Measurements from ENCODE around the gene TRIOBP.

DNA sequence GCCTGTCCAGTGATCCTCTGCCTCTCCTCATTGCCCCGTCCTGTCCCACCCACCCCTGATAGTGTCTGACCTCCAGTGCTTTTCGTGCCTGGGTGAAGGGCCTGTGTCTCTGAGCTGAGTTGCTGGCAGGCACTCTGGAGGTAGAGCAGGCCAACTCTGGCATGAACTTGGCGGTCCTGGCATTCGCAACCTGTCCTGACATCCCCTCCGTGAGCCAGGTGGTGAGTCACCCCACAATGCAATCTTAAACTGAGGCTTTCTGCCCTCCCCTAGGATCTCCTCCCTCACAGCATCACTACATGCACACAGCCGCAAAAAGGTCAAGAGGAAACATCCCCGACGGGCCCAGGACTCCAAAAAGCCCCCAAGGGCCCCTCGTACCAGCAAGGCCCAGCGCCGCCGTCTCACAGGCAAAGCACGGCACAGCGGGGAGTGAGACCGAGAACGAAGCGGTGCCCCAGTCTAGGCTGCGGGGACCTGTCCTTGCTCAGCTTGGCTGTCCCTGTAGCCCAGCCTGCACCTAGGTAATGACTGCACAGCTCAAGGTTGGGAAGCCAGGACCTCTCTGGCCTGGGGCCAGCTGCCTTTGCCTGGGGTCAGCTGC lies 5.8 kb upstream of the TRIOBP start:
- TF ChIP-seq, protein P1, sequence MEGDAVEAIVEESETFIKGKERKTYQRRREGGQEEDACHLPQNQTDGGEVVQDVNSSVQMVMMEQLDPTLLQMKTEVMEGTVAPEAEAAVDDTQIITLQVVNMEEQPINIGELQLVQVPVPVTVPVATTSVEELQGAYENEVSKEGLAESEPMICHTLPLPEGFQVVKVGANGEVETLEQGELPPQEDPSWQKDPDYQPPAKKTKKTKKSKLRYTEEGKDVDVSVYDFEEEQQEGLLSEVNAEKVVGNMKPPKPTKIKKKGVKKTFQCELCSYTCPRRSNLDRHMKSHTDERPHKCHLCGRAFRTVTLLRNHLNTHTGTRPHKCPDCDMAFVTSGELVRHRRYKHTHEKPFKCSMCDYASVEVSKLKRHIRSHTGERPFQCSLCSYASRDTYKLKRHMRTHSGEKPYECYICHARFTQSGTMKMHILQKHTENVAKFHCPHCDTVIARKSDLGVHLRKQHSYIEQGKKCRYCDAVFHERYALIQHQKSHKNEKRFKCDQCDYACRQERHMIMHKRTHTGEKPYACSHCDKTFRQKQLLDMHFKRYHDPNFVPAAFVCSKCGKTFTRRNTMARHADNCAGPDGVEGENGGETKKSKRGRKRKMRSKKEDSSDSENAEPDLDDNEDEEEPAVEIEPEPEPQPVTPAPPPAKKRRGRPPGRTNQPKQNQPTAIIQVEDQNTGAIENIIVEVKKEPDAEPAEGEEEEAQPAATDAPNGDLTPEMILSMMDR (optimal IDR thresholded peaks at IDR 0.05 in 1 of 3, IDR thresholded peaks at IDR 0.05 in 1 of 3, conservative IDR thresholded peaks at IDR 0.05 in 1 of 3; ENCODE audit: extremely low read depth in 1 of 3, insufficient read depth in 2 of 3, low read length in 3 of 3): no peak
- TF ChIP-seq EZH2 (IDR thresholded peaks at IDR 0.05; ENCODE audit: low read length): no peak
